Loucy (cell line): Measurements from ENCODE around the gene CD9.

ENCODE experiments used
- H2AFZ ChIP-seq: fragments of 200-600 bp; sonication (generic); 2 replicates; pipeline ENCODE4 v1.6.0; 2016; ENCODE audit warnings: antibody characterized with exemption, mild to moderate bottlenecking, low read length, moderate library complexity
- H3F3A ChIP-seq: fragments of 200-600 bp; 2 replicates; pipeline ENCODE4 v1.6.0; 2016; ENCODE audit warnings: antibody characterized with exemption, low read depth, mild to moderate bottlenecking
- H3K27me3 ChIP-seq: fragments of 200-600 bp; sonication (generic); 2 replicates; pipeline ENCODE4 v1.6.1; 2014; ENCODE audit warnings: low read length, mild to moderate bottlenecking; ENCODE audit not compliant: insufficient read depth, poor library complexity, severe bottlenecking
- H3K36me3 ChIP-seq: fragments of 200-600 bp; sonication (generic); 2 replicates; pipeline ENCODE4 v1.6.1; 2016; ENCODE audit warnings: low read length; ENCODE audit not compliant: insufficient read depth
- H3K4me1 ChIP-seq: fragments of 200-600 bp; sonication (generic); 2 replicates; pipeline ENCODE4 v1.5.1; 2014; ENCODE audit warnings: low read length, mild to moderate bottlenecking; ENCODE audit not compliant: insufficient read depth, poor library complexity, severe bottlenecking
- H3K4me2 ChIP-seq: fragments of 200-600 bp; sonication (generic); 2 replicates; pipeline ENCODE4 v1.6.0; 2014; ENCODE audit warnings: antibody characterized with exemption, low read length, low read depth, mild to moderate bottlenecking; ENCODE audit not compliant: poor library complexity, severe bottlenecking
- H3K4me3 ChIP-seq: fragments of 200-600 bp; sonication (generic); 2 replicates; pipeline ENCODE4 v1.5.1; 2014; ENCODE audit warnings: low read length, mild to moderate bottlenecking, mixed read lengths; ENCODE audit not compliant: poor library complexity, severe bottlenecking
- H3K79me2 ChIP-seq: fragments of 200-600 bp; sonication (generic); 2 replicates; pipeline ENCODE4 v1.6.1; 2014; ENCODE audit warnings: low read length; ENCODE audit not compliant: insufficient read depth
- H3K9ac ChIP-seq: fragments of 200-600 bp; sonication (generic); 2 replicates; pipeline ENCODE4 v1.6.0; 2014; ENCODE audit warnings: mild to moderate bottlenecking, low read depth, low read length, moderate library complexity; ENCODE audit not compliant: poor library complexity, severe bottlenecking
- H3K9me2 ChIP-seq: fragments of 200-600 bp; sonication (generic); replicated peaks from 2 replicates; pipeline ENCODE4 v1.6.1; 2016; ENCODE audit warnings: low read depth, low read length, mixed read lengths
- H3K9me3 ChIP-seq: fragments of 200-600 bp; sonication (generic); 2 replicates; pipeline ENCODE4 v1.6.1; 2014; ENCODE audit warnings: mild to moderate bottlenecking, antibody characterized with exemption, low read length, low read depth; ENCODE audit not compliant: insufficient read depth
- H4K20me1 ChIP-seq: fragments of 200-600 bp; sonication (generic); 2 replicates; pipeline ENCODE4 v1.6.0; 2014; ENCODE audit warnings: antibody characterized with exemption, low read length, mild to moderate bottlenecking; ENCODE audit not compliant: insufficient read depth, poor library complexity, severe bottlenecking
- CTCF ChIP-seq: fragments of 200-600 bp; sonication (generic); conservative IDR thresholded peaks from 2 replicates; pipeline ENCODE4 v1.5.1; 2014; ENCODE audit warnings: mild to moderate bottlenecking, antibody characterized with exemption, low read length
- EZH2phosphoT487 ChIP-seq: fragments of 200-600 bp; IDR thresholded peaks from 2 replicates; pipeline ENCODE4 v1.6.1; 2018; ENCODE audit warnings: antibody characterized with exemption, mild to moderate bottlenecking, moderate library complexity, borderline replicate concordance

CD9 gene

GRCh38 chr12:6181583-6182278, 18.5 kb upstream of the CD9 start:
- H3F3A ChIP-seq: no peaks in the 10 kb centered on the region
- H2AFZ ChIP-seq: no peak overlapping the region; the same call in 1 of the 2 replicates
- no peak for TF ChIP-seq EZH2phosphoT487
- TF ChIP-seq CTCF: no peak
- H3K9ac ChIP-seq: no peak overlapping the region
- H4K20me1 ChIP-seq: no peaks in the 10 kb centered on the region
- H3K9me2 ChIP-seq: no peaks in the 10 kb centered on the region
- H3K4me3 ChIP-seq: no peak overlapping the region
- no peaks in the 10 kb centered on the region for H3K27me3 ChIP-seq
- peaks cover 6% of the 10 kb centered on the region for H3K4me1 ChIP-seq
- no peak overlapping the region for H3K4me2 ChIP-seq
- H3K9me3 ChIP-seq: no peaks in the 10 kb centered on the region
- no peaks in the 10 kb centered on the region for H3K36me3 ChIP-seq
- no peaks in the 10 kb centered on the region for H3K79me2 ChIP-seq

- H3K4me3 ChIP-seq: no peak overlapping the region
- peaks cover 6% of the 10 kb centered on the region for H3K4me1 ChIP-seq
- no peak overlapping the region; the same call in 1 of the 2 replicates for H2AFZ ChIP-seq
- no peaks in the 10 kb centered on the region for H3K9me3 ChIP-seq
- no peak overlapping the region for H3K4me2 ChIP-seq
- no peaks in the 10 kb centered on the region for H4K20me1 ChIP-seq
- H3K9me2 ChIP-seq: no peaks in the 10 kb centered on the region
- H3F3A ChIP-seq: no peaks in the 10 kb centered on the region
- H3K79me2 ChIP-seq: no peaks in the 10 kb centered on the region
- no peak overlapping the region for H3K9ac ChIP-seq
- no peaks in the 10 kb centered on the region for H3K36me3 ChIP-seq
- no peaks in the 10 kb centered on the region for H3K27me3 ChIP-seq
- TF ChIP-seq CTCF (no peak), EZH2phosphoT487 (no peak)
Measured at GRCh38 chr12:6182279-6182898, 17.8 kb upstream of the CD9 start.

GRCh38 chr12:6183689-6184428, 16.3 kb upstream of the CD9 start:
- Histone ChIP-seq H3K9me2 (no peaks in the 10 kb centered on the region), H3K27me3 (no peaks in the 10 kb centered on the region), H3K4me1 (peaks cover 6% of the 10 kb centered on the region), H3K79me2 (no peaks in the 10 kb centered on the region), H2AFZ (no peak overlapping the region), H3K4me3 (no peak overlapping the region), H3F3A (no peaks in the 10 kb centered on the region), H4K20me1 (no peaks in the 10 kb centered on the region), H3K9ac (no peak overlapping the region), H3K4me2 (no peak overlapping the region), H3K36me3 (no peaks in the 10 kb centered on the region), H3K9me3 (no peaks in the 10 kb centered on the region)
- TF ChIP-seq EZH2phosphoT487 (no peak), CTCF (no peak)
